G401 (cell line): ENCODE measurements around the gene MRPL28. TPM values are rescaled to one million over a fixed set of nuclear protein-coding genes. Genes with fewer than 3 reads are reported as not detected.
"Not testable (repeated sequence)": the region's sequence is repeated elsewhere in the genome, so short reads cannot be mapped to it uniquely, and the experiment has no call there.

Source experiments
- DNase-seq: peaks from one replicate; pipeline ENCODE4 v3.0.0-alpha.2; 2015; ENCODE audit warnings: low spot score
- in situ Hi-C: cut with HindIII; loops from 2 replicates; pipeline ENCODE4 v1.10.0; 2016; ENCODE audit warnings: low sequenced_read_pairs, mixed read lengths
- total RNA-seq: library from RNA; depleted of rRNA; stranded (reverse); fragments of >200 nt; shearing (Covaris generic); gene quantifications from 2 replicates; pipeline ENCODE4 v1.2.3, GENCODE V29; 2014

MRPL28 gene
- total RNA-seq, 1 experiment from 2014 or later = 250 TPM

DNA sequence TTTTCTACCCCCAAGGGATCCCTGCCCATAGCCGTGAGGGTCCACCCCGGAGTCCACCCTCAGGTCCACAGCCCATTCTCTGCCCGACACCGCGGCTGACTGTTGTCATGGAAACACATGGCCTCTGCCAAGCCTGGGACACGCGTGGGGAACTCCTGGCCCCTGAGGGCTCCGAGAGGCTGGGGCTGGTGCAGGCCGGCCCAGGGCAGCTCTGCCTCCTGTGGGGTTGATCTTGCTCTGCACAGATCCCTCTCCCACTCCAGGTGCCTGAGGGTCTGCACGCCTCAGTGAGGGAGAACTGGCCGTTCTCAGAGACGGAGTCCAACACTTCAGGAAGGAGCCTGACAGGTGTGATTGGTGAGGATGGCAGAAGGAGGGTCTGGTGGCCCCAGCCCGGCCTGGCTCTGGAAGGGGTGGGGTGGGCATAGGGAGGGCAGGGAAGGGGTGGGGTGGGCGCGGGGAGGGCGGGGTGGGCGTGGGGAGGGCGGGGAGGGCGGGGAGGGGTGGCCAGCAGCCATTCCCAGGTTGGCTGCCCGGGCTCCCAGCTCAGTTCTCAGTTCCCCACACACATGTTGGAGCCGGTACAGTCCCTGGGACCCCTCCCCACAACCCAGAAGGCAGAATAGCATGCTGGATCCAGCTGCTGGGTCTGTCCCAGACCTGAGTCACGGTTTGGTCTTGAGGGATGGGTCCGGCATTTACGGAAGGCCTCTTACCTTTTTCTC, 6.4 kb downstream of the MRPL28 start:
- in situ Hi-C loops = no loop called here
- no peak for DNase-seq

DNA sequence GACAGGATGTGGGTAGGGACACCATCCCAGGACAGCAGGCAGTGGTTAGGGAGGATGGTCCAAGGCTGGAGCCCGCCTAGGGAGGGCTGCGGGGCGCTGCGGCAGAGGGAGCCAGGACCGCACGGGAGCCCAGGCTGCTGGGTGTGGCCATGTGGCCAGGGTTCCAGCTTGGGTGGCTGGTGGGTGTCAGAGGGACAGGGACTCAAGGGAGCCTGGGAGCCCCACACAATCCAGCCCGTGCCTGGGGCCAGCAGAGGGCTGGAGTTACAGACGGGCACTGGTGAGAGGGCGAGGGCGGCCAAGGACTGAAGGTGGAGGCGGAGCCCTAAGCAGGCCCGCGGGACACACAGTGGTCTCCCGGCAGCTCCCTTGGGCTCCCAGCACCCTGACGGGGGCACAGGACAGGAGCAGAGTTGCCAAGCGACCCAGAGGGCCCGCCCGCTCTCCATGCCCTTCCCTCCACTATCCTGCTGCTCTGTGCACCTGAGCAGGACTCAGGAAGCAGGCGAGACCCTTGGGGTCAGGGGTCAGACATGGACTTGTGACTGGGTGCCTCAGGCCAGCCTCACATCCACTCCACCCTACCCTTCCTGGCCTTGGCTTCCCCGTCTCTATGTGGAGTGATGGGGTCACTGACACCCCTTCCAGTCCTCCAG, 7.1 kb downstream of the MRPL28 start:
- in situ Hi-C loops = no loop called here

GRCh38 chr16:362702-362999, 7.7 kb downstream of the MRPL28 start:
- DNase-seq, in situ Hi-C loops: not testable (repeated sequence)

More for the DNA sequence above, 7.1 kb downstream of the MRPL28 start:
- no peak for DNase-seq

- in situ Hi-C loops = no loop called here
- DNase-seq = peak; percentile 89
Observed at GRCh38 chr16:361872-362701, 8.3 kb downstream of the MRPL28 start.

- DNase-seq = no peak
- in situ Hi-C loops = no loop called here
Observed at GRCh38 chr16:361341-361871, 8.9 kb downstream of the MRPL28 start.

GRCh38 chr16:360698-361336, 9.5 kb downstream of the MRPL28 start:
- DNase-seq = no peak
- in situ Hi-C loops = no loop called here

GRCh38 chr16:359871-360697, 10.3 kb downstream of the MRPL28 start:
- in situ Hi-C loops = no loop called here
- no peak for DNase-seq

- in situ Hi-C loops = no loop called here
- no peak for DNase-seq
Observed at GRCh38 chr16:359067-359763, 11.1 kb downstream of the MRPL28 start.

DNA sequence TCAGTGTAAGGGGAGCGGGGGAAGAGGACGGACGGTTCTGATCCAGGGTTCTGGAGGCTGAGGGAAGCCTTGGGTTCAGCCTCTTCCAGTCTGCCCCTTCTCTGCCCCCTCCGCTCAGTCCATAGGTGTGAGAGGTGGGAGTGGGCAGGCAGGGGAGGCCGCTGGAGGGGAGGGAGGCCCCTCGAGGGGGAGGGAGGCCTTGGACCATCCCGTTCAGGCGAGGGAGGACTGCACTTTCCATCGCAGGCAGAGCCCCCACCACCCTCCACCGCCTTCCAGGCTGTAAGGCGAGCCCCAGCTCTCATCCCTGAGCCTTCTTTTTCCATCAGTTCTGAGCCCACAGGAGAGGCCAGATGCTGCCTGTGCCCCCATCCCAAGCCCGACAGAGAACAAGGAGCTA, 13.6 kb downstream of the MRPL28 start:
- no peak for DNase-seq
- in situ Hi-C loops = no loop called here

GRCh38 chr16:354971-355461, 15.3 kb downstream of the MRPL28 start:
- no peak for DNase-seq

DNA sequence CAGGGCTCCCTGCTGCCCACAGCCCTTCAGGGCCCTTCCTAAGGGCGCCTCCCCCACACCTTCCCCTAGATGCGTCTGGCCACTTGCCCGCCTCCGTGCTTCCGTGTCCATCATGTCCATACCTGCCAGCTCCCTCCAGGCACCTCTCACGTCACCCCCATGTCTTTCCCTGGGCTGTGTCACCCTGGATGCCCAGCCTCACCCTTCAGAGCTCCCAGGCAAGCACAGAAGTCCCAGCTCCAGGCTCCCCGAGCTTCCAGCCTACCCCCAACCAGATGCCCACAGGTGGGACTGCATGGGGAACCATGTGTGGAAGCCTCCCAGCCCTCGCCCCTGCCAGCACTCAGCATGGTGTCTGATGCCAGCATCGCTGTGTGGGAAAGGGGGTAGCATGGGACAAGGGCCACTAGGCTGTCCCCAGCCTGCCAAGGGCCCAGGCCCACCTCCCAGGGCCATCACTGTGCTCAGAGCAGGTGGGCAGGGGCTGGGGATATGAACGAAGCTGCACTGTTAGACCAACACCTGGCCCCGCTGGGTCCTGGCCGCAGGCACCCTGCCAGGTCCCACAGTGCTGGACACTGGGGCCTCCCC, 16.0 kb downstream of the MRPL28 start:
- no peak for DNase-seq
- in situ Hi-C loops = no loop called here

More at GRCh38 chr16:354971-355461, 15.3 kb downstream of the MRPL28 start:
- in situ Hi-C loops = no loop called here

GRCh38 chr16:353404-354290, 16.7 kb downstream of the MRPL28 start:
- no peak for DNase-seq
- in situ Hi-C loops = no loop called here

- peak; percentile 95 for DNase-seq
- in situ Hi-C loops = no loop called here
Observed at GRCh38 chr16:352547-353403, 17.6 kb downstream of the MRPL28 start, which contains the start of gene AXIN1. AXIN1 (minus strand) TSS chr16:352723; CDS start chr16:347025, 5,698 bp downstream.

DNA sequence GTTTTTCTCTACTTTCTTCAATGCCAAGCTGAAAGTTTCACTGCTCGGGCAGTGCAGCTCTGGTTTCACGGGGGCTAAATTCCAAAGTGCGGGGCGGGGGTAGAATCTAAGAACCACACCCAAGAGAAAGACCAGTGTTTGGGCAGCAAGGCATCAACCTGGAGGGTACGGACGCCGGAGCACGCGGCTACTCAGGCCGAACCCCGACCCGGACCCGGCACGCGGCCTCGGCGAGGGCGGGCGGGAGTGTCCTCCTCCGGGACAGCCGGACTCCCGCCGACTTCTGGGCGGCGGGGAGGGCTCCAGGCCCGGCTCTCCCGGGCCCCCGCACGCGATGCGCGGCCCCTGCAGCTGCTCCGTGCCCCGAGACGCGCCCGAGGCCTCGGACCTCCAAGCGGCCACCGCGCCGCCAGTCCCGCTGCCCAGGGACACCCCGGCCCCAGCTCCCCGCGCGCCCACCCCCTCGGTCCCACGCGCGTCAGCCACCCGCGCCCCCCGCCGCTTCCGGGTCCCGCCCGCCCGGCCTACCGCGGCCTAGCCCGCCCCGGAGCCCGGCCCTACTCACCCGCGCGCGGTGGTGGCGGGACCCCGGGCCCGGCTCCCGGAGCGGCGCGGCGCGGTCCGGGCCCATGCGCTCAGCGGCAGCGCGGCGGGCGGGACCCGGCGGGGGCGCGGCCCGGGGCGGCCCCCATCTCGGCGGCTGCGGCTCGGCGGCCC, 18.4 kb downstream of the MRPL28 start:
- in situ Hi-C loops = no loop called here

GRCh38 chr16:350203-350602, 20.1 kb downstream of the MRPL28 start:
- in situ Hi-C loops = no loop called here

More for the DNA sequence above, 18.4 kb downstream of the MRPL28 start:
- no peak for DNase-seq

More at GRCh38 chr16:350203-350602, 20.1 kb downstream of the MRPL28 start:
- DNase-seq = no peak
